HG02870 (cell line): ENCODE data around the gene SLC38A11.

Source experiments
- ATAC-seq: cut with Tn5 transposase; IDR thresholded peaks from one replicate; pipeline ENCODE4 v1.9.1; 2021; ENCODE audit warnings: mild to moderate bottlenecking, moderate library complexity; ENCODE audit not compliant: unreplicated experiment

SLC38A11 gene

GRCh38 chr2:164846276-164846675 lies 109.0 kb downstream of the SLC38A11 start:
- ATAC-seq, result no peak
